Trophoblast cell (in vitro differentiated cells and primary cell): ENCODE results near the gene DNAH5.
A peak's percentile ranks its signal among the peaks of the same experiment; 100 is the strongest.

Source experiments
- DNase-seq, 2 donors: peaks; one replicate each; pipeline ENCODE4 v3.0.0-alpha.2; 2016
- H2AFZ ChIP-seq: 2 replicates; pipeline ENCODE4 v1.6.1; 2013; ENCODE audit warnings: low read length, moderate library complexity, mild to moderate bottlenecking; ENCODE audit not compliant: insufficient read depth, poor library complexity
- H2AK5ac ChIP-seq: 2 replicates; pipeline ENCODE4 v1.6.1; 2013; ENCODE audit warnings: mild to moderate bottlenecking, low read length
- H2BK120ac ChIP-seq: 2 replicates; pipeline ENCODE4 v1.6.1; 2013; ENCODE audit warnings: low read length, mild to moderate bottlenecking, moderate library complexity; ENCODE audit not compliant: insufficient read depth, poor library complexity
- H2BK12ac ChIP-seq: 2 replicates; pipeline ENCODE4 v1.6.1; 2013; ENCODE audit warnings: mild to moderate bottlenecking, low read length, moderate library complexity
- H2BK5ac ChIP-seq: 2 replicates; pipeline ENCODE4 v1.6.1; 2013; ENCODE audit warnings: low read length, low read depth, moderate library complexity, mild to moderate bottlenecking; ENCODE audit not compliant: poor library complexity
- H3K14ac ChIP-seq: 2 replicates; pipeline ENCODE4 v1.6.1; 2013; ENCODE audit warnings: mild to moderate bottlenecking, low read length
- H3K18ac ChIP-seq: 2 replicates; pipeline ENCODE4 v1.6.1; 2013; ENCODE audit warnings: mild to moderate bottlenecking, low read length
- H3K23ac ChIP-seq: 2 replicates; pipeline ENCODE4 v1.6.1; 2013; ENCODE audit warnings: low read length
- H3K27ac ChIP-seq: 2 replicates; pipeline ENCODE4 v1.5.1; 2013; ENCODE audit warnings: low read depth, mild to moderate bottlenecking, inconsistent platforms, low read length, moderate library complexity
- H3K27me3 ChIP-seq: 2 replicates; pipeline ENCODE4 v1.6.1; 2013; ENCODE audit warnings: inconsistent platforms, mild to moderate bottlenecking, low read length, moderate library complexity; ENCODE audit not compliant: insufficient read depth
- H3K36me3 ChIP-seq, 2 experiments: 1 replicate in 1 of 2; 2 replicates in 1 of 2; pipeline ENCODE4 v1.6.1; 2013; ENCODE audit warnings: low read length in 2 of 2, mild to moderate bottlenecking in 2 of 2, moderate library complexity in 1 of 2; ENCODE audit not compliant: insufficient read depth in 2 of 2, control insufficient read depth in 1 of 2
- H3K4ac ChIP-seq: 2 replicates; pipeline ENCODE4 v1.6.1; 2013; ENCODE audit warnings: low read depth, mild to moderate bottlenecking, low read length, moderate library complexity
- H3K4me1 ChIP-seq, 2 experiments: 1 replicate in 1 of 2; 2 replicates in 1 of 2; pipeline ENCODE4 v1.6.1; 2013; ENCODE audit warnings: low read length in 2 of 2, mild to moderate bottlenecking in 2 of 2, moderate library complexity in 1 of 2; ENCODE audit not compliant: insufficient read depth in 2 of 2, control insufficient read depth in 1 of 2
- H3K4me2 ChIP-seq: 2 replicates; pipeline ENCODE4 v1.6.1; 2013; ENCODE audit warnings: inconsistent platforms, mild to moderate bottlenecking, low read length, moderate library complexity
- H3K4me3 ChIP-seq: 2 replicates; pipeline ENCODE4 v1.5.1; 2013; ENCODE audit warnings: mild to moderate bottlenecking, low read depth, low read length, inconsistent platforms
- H3K79me1 ChIP-seq: one replicate; pipeline ENCODE4 v1.6.1; 2013; ENCODE audit warnings: low read length
- H3K79me2 ChIP-seq: 2 replicates; pipeline ENCODE4 v1.6.1; 2013; ENCODE audit warnings: low read length, mild to moderate bottlenecking; ENCODE audit not compliant: control insufficient read depth, insufficient read depth, poor library complexity
- H3K9ac ChIP-seq: 2 replicates; pipeline ENCODE4 v1.6.1; 2013; ENCODE audit warnings: mild to moderate bottlenecking, low read length
- H3K9me3 ChIP-seq: 2 replicates; pipeline ENCODE4 v1.6.1; 2013; ENCODE audit warnings: low read depth, mild to moderate bottlenecking, control low read depth, inconsistent platforms, low read length; ENCODE audit not compliant: insufficient read depth
- H4K12ac ChIP-seq: 2 replicates; pipeline ENCODE4 v1.6.1; 2013; ENCODE audit warnings: low read depth, mild to moderate bottlenecking, low read length, moderate library complexity
- H4K8ac ChIP-seq: 2 replicates; pipeline ENCODE4 v1.6.1; 2013; ENCODE audit warnings: low read depth, mild to moderate bottlenecking, low read length, moderate library complexity
- H4K91ac ChIP-seq: one replicate; pipeline ENCODE4 v1.6.1; 2013; ENCODE audit warnings: low read depth, mild to moderate bottlenecking, low read length, moderate library complexity
- WGBS: extraction: QIAGEN DNeasy Blood & Tissue Kit; methylation state at CpG from one replicate; pipeline ENCODE4 v1.1.7; 2013; ENCODE audit warnings: missing lambda C conversion rate; ENCODE audit not compliant: insufficient read length, insufficient coverage; ENCODE audit errors: extremely low coverage; 5-methylcytosine and 5-hydroxymethylcytosine counted together

DNAH5 gene

DNA sequence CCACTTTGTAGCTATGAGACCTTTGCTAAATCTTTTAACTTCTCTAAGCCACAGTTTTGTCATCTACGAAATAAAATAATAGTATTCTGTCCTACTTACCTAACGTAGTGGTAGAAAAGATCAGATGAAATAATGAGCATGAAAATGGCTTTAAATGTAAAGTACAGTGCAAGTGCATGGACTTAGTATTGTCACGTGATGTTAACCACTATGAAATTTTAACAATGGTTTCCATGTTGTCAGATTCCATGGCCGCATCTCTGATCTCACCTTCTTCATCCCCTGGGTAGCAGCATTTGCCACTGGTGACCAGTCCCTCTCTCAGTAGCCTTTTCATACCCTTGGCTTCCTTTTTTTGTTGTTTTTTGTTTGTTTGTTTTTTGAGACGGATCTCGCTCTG is 45.9 kb downstream of the DNAH5 start:
- Histone ChIP-seq H3K18ac (no peak overlapping the region), H3K4me1 (no peaks in the 10 kb centered on the region), H3K4me2 (no peak overlapping the region), H4K8ac (no peak overlapping the region), H3K79me2 (no peaks in the 10 kb centered on the region), H3K36me3 (no peaks in the 10 kb centered on the region), H2AK5ac (no peak overlapping the region), H3K14ac (no peak overlapping the region), H2BK5ac (no peak overlapping the region), H3K27ac (no peak overlapping the region), H4K91ac (no peak overlapping the region), H4K12ac (no peak overlapping the region), H2AFZ (no peak overlapping the region), H2BK12ac (no peak overlapping the region), H3K23ac (no peak overlapping the region), H3K4ac (no peak overlapping the region), H2BK120ac (no peak overlapping the region), H3K79me1 (no peaks in the 10 kb centered on the region), H3K27me3 (no peaks in the 10 kb centered on the region), H3K4me3 (no peak overlapping the region), H3K9ac (no peak overlapping the region), H3K9me3 (no peaks in the 10 kb centered on the region)
- no peak for DNase-seq
- no CpG with 5 or more reads among the region's 6 CpGs for WGBS

GRCh38 chr5:13878357-13878756 is 66.1 kb downstream of the DNAH5 start:
- H3K4me2 ChIP-seq = no peak overlapping the region
- no peak for DNase-seq
- no peak overlapping the region for H2BK5ac ChIP-seq
- H3K4me1 ChIP-seq = no peaks in the 10 kb centered on the region
- no peak overlapping the region for H3K9ac ChIP-seq
- no peak overlapping the region for H3K14ac ChIP-seq
- no peak overlapping the region for H3K4me3 ChIP-seq
- H3K4ac ChIP-seq = no peak overlapping the region
- no peaks in the 10 kb centered on the region for H3K79me2 ChIP-seq
- no peaks in the 10 kb centered on the region for H3K27me3 ChIP-seq
- no peak overlapping the region for H4K8ac ChIP-seq
- WGBS = no CpG with 5 or more reads among the region's 4 CpGs
- H4K12ac ChIP-seq = no peak overlapping the region
- no peak overlapping the region for H2AFZ ChIP-seq
- H3K27ac ChIP-seq = no peak overlapping the region
- H4K91ac ChIP-seq = no peak overlapping the region
- no peak overlapping the region for H2AK5ac ChIP-seq
- no peak overlapping the region for H2BK12ac ChIP-seq
- H3K23ac ChIP-seq = no peak overlapping the region
- no peak overlapping the region for H2BK120ac ChIP-seq
- no peaks in the 10 kb centered on the region for H3K79me1 ChIP-seq
- no peak overlapping the region for H3K18ac ChIP-seq
- no peaks in the 10 kb centered on the region for H3K36me3 ChIP-seq
- no peaks in the 10 kb centered on the region for H3K9me3 ChIP-seq

DNA sequence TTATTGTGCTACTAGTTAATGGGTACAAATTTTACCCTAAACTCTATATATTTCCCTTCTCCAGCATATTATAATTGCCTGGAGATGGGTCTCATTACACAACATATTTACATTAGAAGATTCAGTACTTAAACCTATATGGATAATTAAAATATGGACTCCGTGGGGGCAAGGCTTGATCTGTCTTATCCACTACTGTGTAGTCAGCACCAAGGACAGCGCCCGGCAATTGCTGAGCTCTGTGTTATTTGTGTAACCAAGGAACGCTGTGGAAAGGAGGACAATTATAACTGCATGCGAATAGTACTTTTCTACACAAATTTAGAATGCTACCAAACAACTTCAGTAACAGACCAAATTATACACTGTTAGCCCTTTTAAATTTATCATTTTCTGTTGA is 77.7 kb downstream of the DNAH5 start:
- H3K4me1 ChIP-seq = no peaks in the 10 kb centered on the region
- no peak overlapping the region for H3K18ac ChIP-seq
- no peak overlapping the region for H2AFZ ChIP-seq
- no peak overlapping the region for H3K27ac ChIP-seq
- H3K27me3 ChIP-seq = no peaks in the 10 kb centered on the region
- H3K4ac ChIP-seq = no peak overlapping the region
- no peaks in the 10 kb centered on the region for H3K36me3 ChIP-seq
- H2BK12ac ChIP-seq = no peak overlapping the region
- H3K79me1 ChIP-seq = no peaks in the 10 kb centered on the region
- H3K14ac ChIP-seq = no peak overlapping the region
- DNase-seq = peak; percentile 4 to 70
- no peak overlapping the region for H3K23ac ChIP-seq
- no peak overlapping the region for H3K4me2 ChIP-seq
- H3K9me3 ChIP-seq = no peaks in the 10 kb centered on the region
- H3K79me2 ChIP-seq = no peaks in the 10 kb centered on the region
- no peak overlapping the region for H4K91ac ChIP-seq
- no peak overlapping the region for H3K4me3 ChIP-seq
- H2AK5ac ChIP-seq = no peak overlapping the region
- no peak overlapping the region for H4K12ac ChIP-seq
- H2BK5ac ChIP-seq = no peak overlapping the region
- H4K8ac ChIP-seq = no peak overlapping the region
- H3K9ac ChIP-seq = no peak overlapping the region
- no peak overlapping the region for H2BK120ac ChIP-seq
- WGBS = no CpG with 5 or more reads among the region's 5 CpGs

- H3K79me1 ChIP-seq = no peaks in the 10 kb centered on the region
- no peak overlapping the region for H4K12ac ChIP-seq
- H3K9me3 ChIP-seq = no peaks in the 10 kb centered on the region
- H3K4me1 ChIP-seq = no peaks in the 10 kb centered on the region
- no peak overlapping the region for H3K18ac ChIP-seq
- no peak overlapping the region for H3K4me3 ChIP-seq
- no peak for DNase-seq
- H2BK120ac ChIP-seq = no peak overlapping the region
- H3K14ac ChIP-seq = no peak overlapping the region
- H3K27ac ChIP-seq = no peak overlapping the region
- H2AFZ ChIP-seq = no peak overlapping the region
- H3K27me3 ChIP-seq = no peaks in the 10 kb centered on the region
- no peak overlapping the region for H2AK5ac ChIP-seq
- H2BK5ac ChIP-seq = no peak overlapping the region
- no peak overlapping the region for H3K9ac ChIP-seq
- H4K8ac ChIP-seq = no peak overlapping the region
- H2BK12ac ChIP-seq = no peak overlapping the region
- H3K79me2 ChIP-seq = no peaks in the 10 kb centered on the region
- H3K23ac ChIP-seq = no peak overlapping the region
- H3K4ac ChIP-seq = no peak overlapping the region
- H4K91ac ChIP-seq = no peak overlapping the region
- H3K36me3 ChIP-seq = no peaks in the 10 kb centered on the region
- no peak overlapping the region for H3K4me2 ChIP-seq
Measured at GRCh38 chr5:13865312-13865711, 79.2 kb downstream of the DNAH5 start.

DNA sequence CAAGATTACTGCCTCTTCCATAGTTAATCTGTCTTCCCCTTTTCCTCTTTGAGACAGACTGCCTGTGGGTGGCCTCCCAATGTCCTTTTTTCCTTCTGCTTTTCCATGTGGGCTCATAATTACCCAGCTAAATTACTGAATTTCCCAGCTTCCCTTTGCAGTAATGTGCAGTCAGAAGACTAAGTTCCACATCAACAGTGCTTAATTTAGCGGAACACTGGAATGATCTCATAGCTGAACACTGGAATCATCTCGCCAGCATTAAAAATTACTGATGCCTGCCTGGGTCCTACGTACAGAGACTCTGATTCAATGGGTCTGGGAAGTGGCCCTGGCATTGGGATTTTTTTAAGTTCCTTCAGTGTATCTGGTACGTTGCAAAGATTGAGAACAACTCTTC is 84.3 kb downstream of the DNAH5 start:
- Histone ChIP-seq H3K27me3 (no peaks in the 10 kb centered on the region), H3K18ac (no peak overlapping the region), H3K9ac (no peak overlapping the region), H3K4me1 (no peaks in the 10 kb centered on the region), H4K91ac (no peak overlapping the region), H3K4ac (no peak overlapping the region), H3K4me3 (no peak overlapping the region), H2AFZ (no peak overlapping the region), H4K8ac (no peak overlapping the region), H2BK12ac (no peak overlapping the region), H2BK5ac (no peak overlapping the region), H2BK120ac (no peak overlapping the region), H3K23ac (no peak overlapping the region), H3K27ac (no peak overlapping the region), H4K12ac (no peak overlapping the region), H2AK5ac (no peak overlapping the region), H3K4me2 (no peak overlapping the region), H3K14ac (no peak overlapping the region), H3K79me2 (no peaks in the 10 kb centered on the region), H3K9me3 (no peaks in the 10 kb centered on the region), H3K36me3 (no peaks in the 10 kb centered on the region), H3K79me1 (no peaks in the 10 kb centered on the region)
- no peak for DNase-seq
- WGBS = no CpG with 5 or more reads among the region's 4 CpGs
